ENCODE results near the gene PNO1.

Gene PNO1

GRCh38 chr2:68196120-68196716, 38.5 kb downstream of the PNO1 start:
- DNase-seq: peak; percentile 23

GRCh38 chr2:68200157-68200787, 42.6 kb downstream of the PNO1 start:
- DNase-seq: no peak

GRCh38 chr2:68203587-68203986, 45.9 kb downstream of the PNO1 start:
- DNase-seq: no peak

- no peak for DNase-seq
These were observed 49.1 kb downstream of the PNO1 start for GRCh38 chr2:68206793-68207192.

GRCh38 chr2:68214381-68214780, 56.7 kb downstream of the PNO1 start:
- no peak for DNase-seq

GRCh38 chr2:68216454-68217310, 59.0 kb downstream of the PNO1 start:
- DNase-seq: no peak

- no peak for DNase-seq
These were observed 60.0 kb downstream of the PNO1 start for GRCh38 chr2:68217729-68218128.

GRCh38 chr2:68218343-68218901, 60.7 kb downstream of the PNO1 start:
- no peak for DNase-seq

GRCh38 chr2:68222287-68222686, 64.6 kb downstream of the PNO1 start:
- DNase-seq: no peak

- DNase-seq: no peak
These were observed 65.7 kb downstream of the PNO1 start for GRCh38 chr2:68223419-68223818.

- peak; percentile 9 for DNase-seq
These were observed 67.5 kb downstream of the PNO1 start for GRCh38 chr2:68225119-68225632.

Data from NCI-H1105 treated with DMSO at 0.1 percent for 48 hours (cell line).